H1 (cell line): Measurements from ENCODE around the gene LSM3. TPM values are rescaled to one million over a fixed set of nuclear protein-coding genes. Genes with fewer than 3 reads are reported as not detected.

ENCODE experiments used
- BRCA1 ChIP-seq: IDR thresholded peaks from 2 replicates; pipeline ENCODE4 v1.6.1; 2012; ENCODE audit warnings: low read depth, low read length, improper control_type of control experiment
- CREB1 ChIP-seq: IDR thresholded peaks from 2 replicates; pipeline ENCODE4 v1.6.1; 2012; ENCODE audit warnings: inconsistent platforms
- KDM4A ChIP-seq: IDR thresholded peaks from one replicate; pipeline ENCODE4 v1.7.1; 2012; ENCODE audit warnings: low read depth, mild to moderate bottlenecking, moderate library complexity, low read length, inconsistent platforms; ENCODE audit not compliant: severe bottlenecking
- SIX5 ChIP-seq: IDR thresholded peaks from 2 replicates; pipeline ENCODE4 v1.6.1; 2011; ENCODE audit warnings: mild to moderate bottlenecking, low read depth, low read length
- SP2 ChIP-seq: IDR thresholded peaks from 2 replicates; pipeline ENCODE4 v1.6.1; 2012; ENCODE audit warnings: mild to moderate bottlenecking, low read length, inconsistent platforms
- TAF1 ChIP-seq: IDR thresholded peaks from 2 replicates; pipeline ENCODE4 v1.6.1; 2011; ENCODE audit warnings: mild to moderate bottlenecking, low read depth, low read length
- polyA plus RNA-seq, 7 experiments: library from polyadenylated mRNA; depleted of rRNA in 3 of 7; stranded (reverse) in 5 of 7; unstranded in 2 of 7; fragments of >200 nt in 5 of 7; fragments of 200-250 nt in 2 of 7; gene quantifications; 1 replicate in 5 of 7; 2 replicates in 1 of 7; 4 replicates in 1 of 7; pipeline versions ENCODE4 v1.2.1 to v1.2.3, GENCODE V29; 2011 to 2013; ENCODE audit warnings: missing spikeins in 2 of 7, mixed read lengths in 2 of 7
- total RNA-seq: library from RNA; stranded (reverse); fragmentation: NEBNext Ultra II Directional; extraction: Animal tissue kit (Norgen Biotek cat#: 25700); gene quantifications from 2 replicates; pipeline ENCODE4 v1.2.1, GENCODE V29; 2021
- TF ChIP-seq, protein P1 (sequence below): fragments of 300-600 bp; sonication (generic); IDR thresholded peaks from 2 replicates; pipeline ENCODE4 v1.7.1; 2012; ENCODE audit warnings: low read length, moderate library complexity, mild to moderate bottlenecking, inconsistent platforms; ENCODE audit not compliant: insufficient replicate concordance
- TF ChIP-seq, protein P2 (sequence below): IDR thresholded peaks from 2 replicates; pipeline ENCODE4 v1.6.1; 2012; ENCODE audit warnings: inconsistent platforms
- TF ChIP-seq, protein P3 (sequence below): IDR thresholded peaks from 2 replicates; pipeline ENCODE4 v1.6.1; 2011; ENCODE audit warnings: low read depth, mild to moderate bottlenecking, low read length; ENCODE audit not compliant: insufficient read depth

The LSM3 gene
- total and polyA plus RNA-seq, 2 of the 8 experiments (the other 6 are each of a cell fraction or from before 2014, with no cell fraction given), result 7.1 to 25.4 TPM

DNA sequence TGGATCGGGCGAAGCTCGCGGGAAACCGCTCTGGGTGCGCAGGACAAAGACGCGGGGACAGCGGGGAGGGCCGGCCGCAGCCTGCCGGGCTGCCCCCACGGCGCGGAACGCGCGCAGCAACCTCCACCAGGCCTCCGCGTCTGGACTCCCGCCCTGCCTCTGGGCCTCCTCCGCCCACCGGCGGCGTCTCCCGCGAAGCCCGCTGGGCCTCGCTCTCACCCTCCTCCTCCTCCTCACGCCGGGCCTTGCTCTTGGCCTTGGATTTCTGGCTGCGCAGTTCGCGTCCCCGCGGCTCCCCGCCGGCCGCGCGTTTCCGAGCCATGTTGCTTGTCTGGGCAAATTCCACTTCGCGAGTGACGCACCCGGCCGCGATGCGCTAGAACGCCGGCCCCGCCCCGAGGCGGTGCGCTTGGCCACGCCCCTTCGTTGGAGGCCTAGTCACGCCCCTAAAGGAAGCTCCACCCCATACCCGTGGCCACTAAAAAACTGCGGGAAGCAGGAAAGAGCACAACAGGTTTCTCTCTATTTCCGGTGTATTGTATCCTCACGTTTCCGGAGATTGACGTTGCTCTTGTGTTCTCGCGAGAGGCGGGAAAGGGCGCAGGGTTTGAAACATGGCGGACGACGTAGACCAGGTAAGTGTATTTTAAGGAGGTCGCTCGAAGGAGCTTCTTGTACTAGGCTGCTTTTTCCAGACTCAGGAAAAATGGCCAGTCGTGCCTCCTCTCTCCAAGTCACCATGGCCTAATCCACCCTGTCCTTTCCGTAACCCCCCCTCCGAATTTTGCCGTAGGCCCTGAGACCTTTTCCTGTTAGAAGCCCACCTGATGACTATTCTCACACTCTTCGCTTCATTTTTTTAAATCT is at the start of gene LSM3, which contains the start of gene XPC (continued):
- TF ChIP-seq CREB1, result peak; percentile 80
- TF ChIP-seq, protein P1, sequence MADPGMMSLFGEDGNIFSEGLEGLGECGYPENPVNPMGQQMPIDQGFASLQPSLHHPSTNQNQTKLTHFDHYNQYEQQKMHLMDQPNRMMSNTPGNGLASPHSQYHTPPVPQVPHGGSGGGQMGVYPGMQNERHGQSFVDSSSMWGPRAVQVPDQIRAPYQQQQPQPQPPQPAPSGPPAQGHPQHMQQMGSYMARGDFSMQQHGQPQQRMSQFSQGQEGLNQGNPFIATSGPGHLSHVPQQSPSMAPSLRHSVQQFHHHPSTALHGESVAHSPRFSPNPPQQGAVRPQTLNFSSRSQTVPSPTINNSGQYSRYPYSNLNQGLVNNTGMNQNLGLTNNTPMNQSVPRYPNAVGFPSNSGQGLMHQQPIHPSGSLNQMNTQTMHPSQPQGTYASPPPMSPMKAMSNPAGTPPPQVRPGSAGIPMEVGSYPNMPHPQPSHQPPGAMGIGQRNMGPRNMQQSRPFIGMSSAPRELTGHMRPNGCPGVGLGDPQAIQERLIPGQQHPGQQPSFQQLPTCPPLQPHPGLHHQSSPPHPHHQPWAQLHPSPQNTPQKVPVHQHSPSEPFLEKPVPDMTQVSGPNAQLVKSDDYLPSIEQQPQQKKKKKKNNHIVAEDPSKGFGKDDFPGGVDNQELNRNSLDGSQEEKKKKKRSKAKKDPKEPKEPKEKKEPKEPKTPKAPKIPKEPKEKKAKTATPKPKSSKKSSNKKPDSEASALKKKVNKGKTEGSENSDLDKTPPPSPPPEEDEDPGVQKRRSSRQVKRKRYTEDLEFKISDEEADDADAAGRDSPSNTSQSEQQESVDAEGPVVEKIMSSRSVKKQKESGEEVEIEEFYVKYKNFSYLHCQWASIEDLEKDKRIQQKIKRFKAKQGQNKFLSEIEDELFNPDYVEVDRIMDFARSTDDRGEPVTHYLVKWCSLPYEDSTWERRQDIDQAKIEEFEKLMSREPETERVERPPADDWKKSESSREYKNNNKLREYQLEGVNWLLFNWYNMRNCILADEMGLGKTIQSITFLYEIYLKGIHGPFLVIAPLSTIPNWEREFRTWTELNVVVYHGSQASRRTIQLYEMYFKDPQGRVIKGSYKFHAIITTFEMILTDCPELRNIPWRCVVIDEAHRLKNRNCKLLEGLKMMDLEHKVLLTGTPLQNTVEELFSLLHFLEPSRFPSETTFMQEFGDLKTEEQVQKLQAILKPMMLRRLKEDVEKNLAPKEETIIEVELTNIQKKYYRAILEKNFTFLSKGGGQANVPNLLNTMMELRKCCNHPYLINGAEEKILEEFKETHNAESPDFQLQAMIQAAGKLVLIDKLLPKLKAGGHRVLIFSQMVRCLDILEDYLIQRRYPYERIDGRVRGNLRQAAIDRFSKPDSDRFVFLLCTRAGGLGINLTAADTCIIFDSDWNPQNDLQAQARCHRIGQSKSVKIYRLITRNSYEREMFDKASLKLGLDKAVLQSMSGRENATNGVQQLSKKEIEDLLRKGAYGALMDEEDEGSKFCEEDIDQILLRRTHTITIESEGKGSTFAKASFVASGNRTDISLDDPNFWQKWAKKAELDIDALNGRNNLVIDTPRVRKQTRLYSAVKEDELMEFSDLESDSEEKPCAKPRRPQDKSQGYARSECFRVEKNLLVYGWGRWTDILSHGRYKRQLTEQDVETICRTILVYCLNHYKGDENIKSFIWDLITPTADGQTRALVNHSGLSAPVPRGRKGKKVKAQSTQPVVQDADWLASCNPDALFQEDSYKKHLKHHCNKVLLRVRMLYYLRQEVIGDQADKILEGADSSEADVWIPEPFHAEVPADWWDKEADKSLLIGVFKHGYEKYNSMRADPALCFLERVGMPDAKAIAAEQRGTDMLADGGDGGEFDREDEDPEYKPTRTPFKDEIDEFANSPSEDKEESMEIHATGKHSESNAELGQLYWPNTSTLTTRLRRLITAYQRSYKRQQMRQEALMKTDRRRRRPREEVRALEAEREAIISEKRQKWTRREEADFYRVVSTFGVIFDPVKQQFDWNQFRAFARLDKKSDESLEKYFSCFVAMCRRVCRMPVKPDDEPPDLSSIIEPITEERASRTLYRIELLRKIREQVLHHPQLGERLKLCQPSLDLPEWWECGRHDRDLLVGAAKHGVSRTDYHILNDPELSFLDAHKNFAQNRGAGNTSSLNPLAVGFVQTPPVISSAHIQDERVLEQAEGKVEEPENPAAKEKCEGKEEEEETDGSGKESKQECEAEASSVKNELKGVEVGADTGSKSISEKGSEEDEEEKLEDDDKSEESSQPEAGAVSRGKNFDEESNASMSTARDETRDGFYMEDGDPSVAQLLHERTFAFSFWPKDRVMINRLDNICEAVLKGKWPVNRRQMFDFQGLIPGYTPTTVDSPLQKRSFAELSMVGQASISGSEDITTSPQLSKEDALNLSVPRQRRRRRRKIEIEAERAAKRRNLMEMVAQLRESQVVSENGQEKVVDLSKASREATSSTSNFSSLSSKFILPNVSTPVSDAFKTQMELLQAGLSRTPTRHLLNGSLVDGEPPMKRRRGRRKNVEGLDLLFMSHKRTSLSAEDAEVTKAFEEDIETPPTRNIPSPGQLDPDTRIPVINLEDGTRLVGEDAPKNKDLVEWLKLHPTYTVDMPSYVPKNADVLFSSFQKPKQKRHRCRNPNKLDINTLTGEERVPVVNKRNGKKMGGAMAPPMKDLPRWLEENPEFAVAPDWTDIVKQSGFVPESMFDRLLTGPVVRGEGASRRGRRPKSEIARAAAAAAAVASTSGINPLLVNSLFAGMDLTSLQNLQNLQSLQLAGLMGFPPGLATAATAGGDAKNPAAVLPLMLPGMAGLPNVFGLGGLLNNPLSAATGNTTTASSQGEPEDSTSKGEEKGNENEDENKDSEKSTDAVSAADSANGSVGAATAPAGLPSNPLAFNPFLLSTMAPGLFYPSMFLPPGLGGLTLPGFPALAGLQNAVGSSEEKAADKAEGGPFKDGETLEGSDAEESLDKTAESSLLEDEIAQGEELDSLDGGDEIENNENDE, result no peak
- peak; percentile 90 for TF ChIP-seq TAF1
- no peak for TF ChIP-seq SIX5
- peak; percentile 99 for TF ChIP-seq KDM4A
- peak; percentile 98 for TF ChIP-seq BRCA1
- TF ChIP-seq SP2, result no peak
- TF ChIP-seq, protein P2, sequence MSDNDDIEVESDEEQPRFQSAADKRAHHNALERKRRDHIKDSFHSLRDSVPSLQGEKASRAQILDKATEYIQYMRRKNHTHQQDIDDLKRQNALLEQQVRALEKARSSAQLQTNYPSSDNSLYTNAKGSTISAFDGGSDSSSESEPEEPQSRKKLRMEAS, result peak; percentile 20
- TF ChIP-seq, protein P3, sequence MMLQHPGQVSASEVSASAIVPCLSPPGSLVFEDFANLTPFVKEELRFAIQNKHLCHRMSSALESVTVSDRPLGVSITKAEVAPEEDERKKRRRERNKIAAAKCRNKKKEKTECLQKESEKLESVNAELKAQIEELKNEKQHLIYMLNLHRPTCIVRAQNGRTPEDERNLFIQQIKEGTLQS, result no peak
